ENCODE results near the gene THSD8.

DNA sequence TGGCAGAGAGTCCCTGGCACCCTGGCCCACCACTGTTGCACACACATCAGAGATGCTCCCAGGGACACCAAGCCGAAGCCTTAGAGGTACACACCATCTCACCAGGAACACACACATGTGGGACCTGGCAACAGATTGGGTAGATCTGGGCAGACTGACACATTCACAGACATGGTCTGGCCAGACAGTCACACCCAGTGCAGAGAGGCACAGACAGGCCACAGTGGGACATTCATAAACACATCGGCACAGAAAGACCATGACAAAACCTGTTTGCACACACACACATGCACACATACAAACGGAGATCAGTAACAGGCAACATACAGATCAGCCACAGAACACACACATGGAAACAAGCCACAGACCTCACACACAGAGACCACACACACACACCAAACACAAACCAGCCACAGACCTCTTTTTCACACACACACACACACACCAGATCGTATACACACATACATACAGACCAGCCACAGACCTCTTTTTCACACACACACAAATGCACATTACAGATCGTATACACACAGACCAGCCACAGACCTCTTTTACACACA is 16.9 kb upstream of the THSD8 start:
- TF ChIP-seq CTCF (IDR thresholded peaks at IDR 0.05; ENCODE audit: poor library complexity) (no peak), EZH2phosphoT487 (IDR thresholded peaks at IDR 0.05; ENCODE audit: low read depth, severe bottlenecking, unreplicated experiment) (no peak)
